Measurements from ENCODE around the gene ICA1. TPM values are rescaled to one million over a fixed set of nuclear protein-coding genes. Genes with fewer than 3 reads are reported as not detected.

ICA1 gene
- total RNA-seq, 1 experiment from 2014 or later = 28.8 TPM

- H3K9me3 ChIP-seq (ENCODE audit: control insufficient read depth, low read depth, low read length) = no peaks in the 10 kb centered on the region
- no peaks in the 10 kb centered on the region for H3K79me2 ChIP-seq (ENCODE audit: insufficient read depth, low read length)
- no peak overlapping the region for H2BK20ac ChIP-seq (ENCODE audit: low read depth, low read length, poor library complexity, severe bottlenecking)
- no peak overlapping the region for H2BK12ac ChIP-seq (ENCODE audit: insufficient read length, low read depth, low read length)
- H4K91ac ChIP-seq (ENCODE audit: insufficient read length, low read depth, low read length) = no peak overlapping the region
- H2BK5ac ChIP-seq (ENCODE audit: insufficient read length, low read length) = no peak overlapping the region
- H3K27me3 ChIP-seq (ENCODE audit: insufficient read depth, low read length) = no peaks in the 10 kb centered on the region
- no peak overlapping the region for H4K8ac ChIP-seq (replicated peaks; ENCODE audit: insufficient read length, low read depth, low read length)
- H3K4me2 ChIP-seq (ENCODE audit: insufficient read depth, insufficient read length, low read length) = no peak overlapping the region
- Mint-ChIP-seq H3K4me1 (peaks cover 9 to 10% of the 10 kb centered on the region in 2 experiments), H3K9me3 (no peaks in the 10 kb centered on the region), H3K36me3 (ENCODE audit: insufficient read depth in 1 of 3, low read depth in 3 of 3) (no peaks in the 10 kb centered on the region), H3K27ac (no peak overlapping the region), H3K27me3 (ENCODE audit: low read depth) (no peaks in the 10 kb centered on the region), H3K4me3 (no peak overlapping the region)
- no peak overlapping the region for H2BK15ac ChIP-seq (ENCODE audit: low read depth, low read length)
- no peak overlapping the region for H3K14ac ChIP-seq (ENCODE audit: insufficient read depth, low read length)
- no peaks in the 10 kb centered on the region for H3K23me2 ChIP-seq (ENCODE audit: insufficient read length, low read depth, low read length, poor library complexity, severe bottlenecking)
- H2AK5ac ChIP-seq (ENCODE audit: insufficient read length, low read length) = no peak overlapping the region
- no CpG with 5 or more reads among the region's 2 CpGs for WGBS (ENCODE audit: extremely low coverage, insufficient read length, low lambda C conversion rate)
- no peak for TF ChIP-seq CTCF (conservative IDR thresholded peaks at IDR 0.05)
- H3K23ac ChIP-seq (ENCODE audit: insufficient read length, low read depth, low read length) = no peak overlapping the region
- H3K4ac ChIP-seq (ENCODE audit: low read depth, low read length) = no peak overlapping the region
- no peak overlapping the region for H3K18ac ChIP-seq (ENCODE audit: insufficient read length, low read depth, low read length)
- H3K9ac ChIP-seq (ENCODE audit: extremely low read depth, insufficient read length, low read length) = no peak overlapping the region
- H3K27ac ChIP-seq (ENCODE audit: insufficient read length, low read depth, low read length) = no peak overlapping the region
- no peak overlapping the region for H2AFZ ChIP-seq (ENCODE audit: low read length)
- H3K56ac ChIP-seq (ENCODE audit: insufficient read length, low read depth, low read length) = no peak overlapping the region
- no peak for DNase-seq
- no peak overlapping the region for H4K5ac ChIP-seq (ENCODE audit: insufficient read length, low read depth, low read length)
- H3K79me1 ChIP-seq (ENCODE audit: insufficient read depth, low read depth, low read length, poor library complexity, severe bottlenecking) = no peaks in the 10 kb centered on the region
- H2BK120ac ChIP-seq (ENCODE audit: low read depth, low read length, poor library complexity, severe bottlenecking) = no peak overlapping the region
- H3K4me1 ChIP-seq (ENCODE audit: insufficient read depth, low read length) = peaks cover 4% of the 10 kb centered on the region; the same call in 1 of the 2 replicates
- H3T11ph ChIP-seq (ENCODE audit: low read length) = no peak overlapping the region
- H4K20me1 ChIP-seq (ENCODE audit: control insufficient read depth, insufficient read depth, insufficient read length) = no peaks in the 10 kb centered on the region
Measured at GRCh38 chr7:8282871-8283270, 20.9 kb upstream of the ICA1 start.

Data from H9 (cell line).